Measurements from ENCODE around the gene PFKL. TPM values are rescaled to one million over a fixed set of nuclear protein-coding genes. Genes with fewer than 3 reads are reported as not detected.

Gene PFKL
- total and polyA plus RNA-seq, 2 donors (not counting 1 experiment from before 2014, with no cell fraction given) = 54.8 to 125 TPM

DNA sequence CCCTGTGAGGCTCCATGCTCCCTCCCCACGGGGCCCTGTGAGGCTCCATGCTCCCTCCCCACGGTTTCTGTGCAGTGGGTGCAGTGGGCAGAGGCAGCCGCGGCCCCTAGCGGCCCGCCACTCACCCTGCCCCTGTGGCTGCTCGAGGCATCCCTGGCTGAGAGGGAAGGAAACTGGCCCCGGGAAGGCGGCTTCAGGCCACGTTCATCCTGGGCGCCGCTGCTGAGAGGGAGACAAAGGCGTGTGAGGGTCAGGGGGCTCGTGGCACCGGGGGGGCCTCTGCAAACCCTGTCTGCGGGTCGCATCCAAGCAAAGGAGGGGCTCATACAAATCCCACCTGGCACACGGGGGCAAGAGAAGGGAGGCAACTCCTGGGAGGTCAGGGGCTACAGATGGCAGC is 30.8 kb downstream of the PFKL start:
- no peak overlapping the region for H3K4me3 ChIP-seq (replicated peaks in 1 of 4; ENCODE audit: control extremely low read depth in 1 of 4, insufficient read depth in 1 of 4, low read depth in 3 of 4, low read length in 4 of 4)
- no peaks in the 10 kb centered on the region for H3K79me2 ChIP-seq (ENCODE audit: control insufficient read depth, insufficient read depth, low read length)
- TF ChIP-seq, protein P1, sequence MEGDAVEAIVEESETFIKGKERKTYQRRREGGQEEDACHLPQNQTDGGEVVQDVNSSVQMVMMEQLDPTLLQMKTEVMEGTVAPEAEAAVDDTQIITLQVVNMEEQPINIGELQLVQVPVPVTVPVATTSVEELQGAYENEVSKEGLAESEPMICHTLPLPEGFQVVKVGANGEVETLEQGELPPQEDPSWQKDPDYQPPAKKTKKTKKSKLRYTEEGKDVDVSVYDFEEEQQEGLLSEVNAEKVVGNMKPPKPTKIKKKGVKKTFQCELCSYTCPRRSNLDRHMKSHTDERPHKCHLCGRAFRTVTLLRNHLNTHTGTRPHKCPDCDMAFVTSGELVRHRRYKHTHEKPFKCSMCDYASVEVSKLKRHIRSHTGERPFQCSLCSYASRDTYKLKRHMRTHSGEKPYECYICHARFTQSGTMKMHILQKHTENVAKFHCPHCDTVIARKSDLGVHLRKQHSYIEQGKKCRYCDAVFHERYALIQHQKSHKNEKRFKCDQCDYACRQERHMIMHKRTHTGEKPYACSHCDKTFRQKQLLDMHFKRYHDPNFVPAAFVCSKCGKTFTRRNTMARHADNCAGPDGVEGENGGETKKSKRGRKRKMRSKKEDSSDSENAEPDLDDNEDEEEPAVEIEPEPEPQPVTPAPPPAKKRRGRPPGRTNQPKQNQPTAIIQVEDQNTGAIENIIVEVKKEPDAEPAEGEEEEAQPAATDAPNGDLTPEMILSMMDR (conservative IDR thresholded peaks at IDR 0.05 in 1 of 2, IDR thresholded peaks at IDR 0.05 in 1 of 2; ENCODE audit: low read depth in 1 of 2, low read length in 2 of 2) = no peak
- TF ChIP-seq EZH2 (IDR thresholded peaks at IDR 0.05; ENCODE audit: low read length, missing control alignments) = no peak
- no peaks in the 10 kb centered on the region for H4K20me1 ChIP-seq (ENCODE audit: control insufficient read depth, extremely low read depth, insufficient read depth, low read length)
- no peak for DNase-seq (ENCODE audit: low read depth in 2 of 2)
- H3K9me3 ChIP-seq (ENCODE audit: control insufficient read depth, insufficient read depth, low read depth, low read length) = no peaks in the 10 kb centered on the region
- no peaks in the 10 kb centered on the region for H3K4me1 ChIP-seq (ENCODE audit: control insufficient read depth, extremely low read depth, insufficient read depth, low read length)
- H3K4me2 ChIP-seq (ENCODE audit: extremely low read depth, insufficient read depth, low read length) = no peak overlapping the region
- no peak overlapping the region for H3K9ac ChIP-seq (ENCODE audit: insufficient read depth, low read length)
- H3K27ac ChIP-seq (ENCODE audit: insufficient read depth, low read length) = no peak overlapping the region
- H3K27me3 ChIP-seq (ENCODE audit: control insufficient read depth, insufficient read depth, low read length) = no peaks in the 10 kb centered on the region
- no peak overlapping the region for H2AFZ ChIP-seq (ENCODE audit: low read length)
- H3K36me3 ChIP-seq (ENCODE audit: control insufficient read depth, insufficient read depth, low read length) = peaks cover 13% of the 10 kb centered on the region

- no peaks in the 10 kb centered on the region for H3K4me1 ChIP-seq (ENCODE audit: control insufficient read depth, extremely low read depth, insufficient read depth, low read length)
- H4K20me1 ChIP-seq (ENCODE audit: control insufficient read depth, extremely low read depth, insufficient read depth, low read length) = no peaks in the 10 kb centered on the region
- H3K9me3 ChIP-seq (ENCODE audit: control insufficient read depth, insufficient read depth, low read depth, low read length) = no peaks in the 10 kb centered on the region
- no peak overlapping the region for H3K27ac ChIP-seq (ENCODE audit: insufficient read depth, low read length)
- H3K79me2 ChIP-seq (ENCODE audit: control insufficient read depth, insufficient read depth, low read length) = no peaks in the 10 kb centered on the region
- H3K4me2 ChIP-seq (ENCODE audit: extremely low read depth, insufficient read depth, low read length) = no peak overlapping the region
- no peak overlapping the region for H3K9ac ChIP-seq (ENCODE audit: insufficient read depth, low read length)
- peaks cover 9% of the 10 kb centered on the region for H3K36me3 ChIP-seq (ENCODE audit: control insufficient read depth, insufficient read depth, low read length)
- DNase-seq (ENCODE audit: low read depth in 2 of 2) = no peak
- no peak for TF ChIP-seq EZH2 (IDR thresholded peaks at IDR 0.05; ENCODE audit: low read length, missing control alignments)
- TF ChIP-seq, protein P1 (conservative IDR thresholded peaks at IDR 0.05 in 1 of 2, IDR thresholded peaks at IDR 0.05 in 1 of 2; ENCODE audit: low read depth in 1 of 2, low read length in 2 of 2) = no peak
- H3K27me3 ChIP-seq (ENCODE audit: control insufficient read depth, insufficient read depth, low read length) = no peaks in the 10 kb centered on the region
- no peak overlapping the region for H2AFZ ChIP-seq (ENCODE audit: low read length)
- no peak overlapping the region for H3K4me3 ChIP-seq (replicated peaks in 1 of 4; ENCODE audit: control extremely low read depth in 1 of 4, insufficient read depth in 1 of 4, low read depth in 3 of 4, low read length in 4 of 4)
Measured at GRCh38 chr21:44331209-44331608, 31.4 kb downstream of the PFKL start.

DNA sequence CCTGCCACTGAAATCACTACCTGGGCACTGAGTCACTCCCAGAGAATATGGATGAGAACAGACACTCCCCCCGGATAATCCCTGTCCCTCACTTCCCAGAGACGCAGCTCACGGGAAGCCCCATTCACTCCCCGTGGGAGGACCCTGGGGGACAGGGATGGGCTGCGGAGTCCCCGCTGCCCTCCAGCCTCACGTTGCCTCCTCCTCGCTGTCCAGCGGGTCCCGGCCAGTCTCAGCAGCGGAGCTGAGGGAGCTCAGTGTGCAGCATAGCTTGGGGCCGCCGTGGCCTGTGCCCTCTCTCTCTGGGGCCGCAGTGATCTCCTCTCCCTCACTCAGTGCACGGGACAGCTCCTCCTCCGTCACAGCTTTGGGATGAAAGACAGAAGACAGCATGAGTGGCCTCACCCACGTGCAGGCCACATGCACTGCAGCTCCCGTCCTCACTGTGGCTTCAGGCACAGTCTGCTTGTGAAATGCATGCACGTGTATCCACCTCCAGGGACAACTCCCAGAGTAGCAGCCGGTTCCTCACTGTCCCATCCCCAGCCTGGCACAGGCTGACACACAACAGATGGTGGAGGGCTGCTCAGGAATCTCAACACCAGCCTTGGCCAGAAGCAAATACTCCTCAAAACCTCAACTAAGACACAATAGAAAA is 31.9 kb downstream of the PFKL start:
- Histone ChIP-seq H3K4me3 (replicated peaks in 1 of 4; ENCODE audit: control extremely low read depth in 1 of 4, insufficient read depth in 1 of 4, low read depth in 3 of 4, low read length in 4 of 4) (no peak overlapping the region), H3K27me3 (ENCODE audit: control insufficient read depth, insufficient read depth, low read length) (no peaks in the 10 kb centered on the region), H3K9ac (ENCODE audit: insufficient read depth, low read length) (no peak overlapping the region), H2AFZ (ENCODE audit: low read length) (no peak overlapping the region), H3K79me2 (ENCODE audit: control insufficient read depth, insufficient read depth, low read length) (no peaks in the 10 kb centered on the region), H3K4me2 (ENCODE audit: extremely low read depth, insufficient read depth, low read length) (no peak overlapping the region), H4K20me1 (ENCODE audit: control insufficient read depth, extremely low read depth, insufficient read depth, low read length) (no peaks in the 10 kb centered on the region), H3K27ac (ENCODE audit: insufficient read depth, low read length) (no peak overlapping the region), H3K4me1 (ENCODE audit: control insufficient read depth, extremely low read depth, insufficient read depth, low read length) (no peaks in the 10 kb centered on the region), H3K36me3 (ENCODE audit: control insufficient read depth, insufficient read depth, low read length) (peaks cover 9% of the 10 kb centered on the region), H3K9me3 (ENCODE audit: control insufficient read depth, insufficient read depth, low read depth, low read length) (no peaks in the 10 kb centered on the region)
- no peak for TF ChIP-seq EZH2 (IDR thresholded peaks at IDR 0.05; ENCODE audit: low read length, missing control alignments)
- TF ChIP-seq, protein P1 (conservative IDR thresholded peaks at IDR 0.05 in 1 of 2, IDR thresholded peaks at IDR 0.05 in 1 of 2; ENCODE audit: low read depth in 1 of 2, low read length in 2 of 2) = no peak
- no peak for DNase-seq (ENCODE audit: low read depth in 2 of 2)
